Measurements from ENCODE around the gene CCDC171.
"Not testable (repeated sequence)": the region's sequence is repeated elsewhere in the genome, so short reads cannot be mapped to it uniquely, and the experiment has no call there.

The CCDC171 gene

GRCh38 chr9:15786616-15787015 lies 233.8 kb downstream of the CCDC171 start:
- no peak for TF ChIP-seq ZFX (IDR thresholded peaks at IDR 0.05; ENCODE audit: borderline replicate concordance)
- TF ChIP-seq CTCF (IDR thresholded peaks at IDR 0.05) = no peak
- H3K27ac ChIP-seq = no peak overlapping the region

- not testable (repeated sequence) for H3K27ac ChIP-seq
Measured at GRCh38 chr9:15810219-15810899, 257.5 kb downstream of the CCDC171 start.

DNA sequence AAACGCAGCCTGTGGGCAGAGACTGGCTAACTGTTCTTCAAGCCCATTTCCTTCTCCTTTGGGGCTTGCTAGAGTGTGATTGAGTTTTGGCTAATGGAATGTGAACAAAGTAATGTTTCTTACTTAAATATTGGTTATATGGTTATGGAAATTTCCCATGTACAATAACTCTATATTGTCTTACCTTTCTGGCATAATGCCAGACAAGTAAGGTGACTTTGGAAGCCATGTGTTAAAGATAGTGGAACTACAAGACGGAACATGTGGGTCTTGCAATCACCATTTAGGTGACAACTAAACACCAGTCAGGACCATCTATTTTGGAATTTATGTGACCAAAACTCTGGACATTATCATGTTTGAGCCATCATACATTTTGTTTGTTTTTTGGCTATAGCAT lies 260.2 kb downstream of the CCDC171 start:
- TF ChIP-seq CTCF (IDR thresholded peaks at IDR 0.05) (no peak), ZFX (IDR thresholded peaks at IDR 0.05; ENCODE audit: borderline replicate concordance) (no peak)
- no peak overlapping the region for H3K27ac ChIP-seq

GRCh38 chr9:15824310-15824709 lies 271.5 kb downstream of the CCDC171 start:
- no peak overlapping the region for H3K27ac ChIP-seq
- TF ChIP-seq CTCF (IDR thresholded peaks at IDR 0.05) (peak; percentile 11; the same call in 1 of the 2 replicates), ZFX (IDR thresholded peaks at IDR 0.05; ENCODE audit: borderline replicate concordance) (no peak)

DNA sequence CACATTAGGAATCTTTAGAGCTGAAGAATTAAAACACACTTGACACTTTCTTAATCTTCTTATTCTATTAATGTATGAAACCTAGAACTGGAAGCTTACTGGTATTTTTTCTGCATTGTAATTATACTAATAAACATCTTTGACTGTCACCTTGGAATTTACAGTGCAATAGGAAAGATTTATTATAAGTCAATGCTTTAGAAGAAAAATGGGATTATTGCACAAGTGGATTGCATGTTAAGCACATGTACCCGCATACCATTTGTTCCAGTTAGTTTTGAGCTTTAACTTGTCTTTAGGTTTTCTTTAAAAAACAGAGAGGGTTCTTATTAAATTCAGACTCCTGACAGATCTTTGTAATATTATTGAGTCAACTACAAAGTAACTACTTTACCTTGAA lies 278.5 kb downstream of the CCDC171 start:
- no peak overlapping the region for H3K27ac ChIP-seq
- TF ChIP-seq CTCF (IDR thresholded peaks at IDR 0.05) = no peak
- no peak for TF ChIP-seq ZFX (IDR thresholded peaks at IDR 0.05; ENCODE audit: borderline replicate concordance)

DNA sequence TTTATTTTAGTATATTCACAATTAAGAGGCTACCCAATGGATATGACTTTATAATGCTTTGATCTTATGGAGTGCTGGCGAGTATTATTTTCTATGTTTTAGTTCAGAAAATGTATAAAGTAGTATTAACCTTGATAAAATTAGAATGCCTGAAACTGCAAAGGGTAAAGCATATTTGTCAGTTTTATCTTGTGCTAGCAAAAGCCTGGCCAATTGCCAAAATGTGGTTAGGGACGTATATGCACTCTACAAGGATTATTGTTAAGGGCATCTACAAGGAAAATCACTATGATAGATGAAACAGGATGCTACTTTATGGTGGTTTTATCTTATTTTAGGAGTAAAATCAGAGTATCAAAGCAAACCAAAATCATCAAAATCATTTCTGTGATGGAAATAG lies 281.7 kb downstream of the CCDC171 start:
- H3K27ac ChIP-seq = no peak overlapping the region
- no peak for TF ChIP-seq ZFX (IDR thresholded peaks at IDR 0.05; ENCODE audit: borderline replicate concordance)
- no peak for TF ChIP-seq CTCF (IDR thresholded peaks at IDR 0.05)

GRCh38 chr9:15837079-15837679 lies 284.3 kb downstream of the CCDC171 start:
- no peak overlapping the region for H3K27ac ChIP-seq
- TF ChIP-seq CTCF (IDR thresholded peaks at IDR 0.05) = peak; percentile 86
- TF ChIP-seq ZFX (IDR thresholded peaks at IDR 0.05; ENCODE audit: borderline replicate concordance) = no peak

All from 22Rv1 (cell line).